ENCODE data around the gene NELFCD. TPM values are rescaled to one million over a fixed set of nuclear protein-coding genes. Genes with fewer than 3 reads are reported as not detected.

NELFCD gene, protein sequence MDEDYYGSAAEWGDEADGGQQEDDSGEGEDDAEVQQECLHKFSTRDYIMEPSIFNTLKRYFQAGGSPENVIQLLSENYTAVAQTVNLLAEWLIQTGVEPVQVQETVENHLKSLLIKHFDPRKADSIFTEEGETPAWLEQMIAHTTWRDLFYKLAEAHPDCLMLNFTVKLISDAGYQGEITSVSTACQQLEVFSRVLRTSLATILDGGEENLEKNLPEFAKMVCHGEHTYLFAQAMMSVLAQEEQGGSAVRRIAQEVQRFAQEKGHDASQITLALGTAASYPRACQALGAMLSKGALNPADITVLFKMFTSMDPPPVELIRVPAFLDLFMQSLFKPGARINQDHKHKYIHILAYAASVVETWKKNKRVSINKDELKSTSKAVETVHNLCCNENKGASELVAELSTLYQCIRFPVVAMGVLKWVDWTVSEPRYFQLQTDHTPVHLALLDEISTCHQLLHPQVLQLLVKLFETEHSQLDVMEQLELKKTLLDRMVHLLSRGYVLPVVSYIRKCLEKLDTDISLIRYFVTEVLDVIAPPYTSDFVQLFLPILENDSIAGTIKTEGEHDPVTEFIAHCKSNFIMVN
- total RNA-seq, result 10 to 100 TPM; 43.7 to 68.1 (median 55.1) TPM

DNA sequence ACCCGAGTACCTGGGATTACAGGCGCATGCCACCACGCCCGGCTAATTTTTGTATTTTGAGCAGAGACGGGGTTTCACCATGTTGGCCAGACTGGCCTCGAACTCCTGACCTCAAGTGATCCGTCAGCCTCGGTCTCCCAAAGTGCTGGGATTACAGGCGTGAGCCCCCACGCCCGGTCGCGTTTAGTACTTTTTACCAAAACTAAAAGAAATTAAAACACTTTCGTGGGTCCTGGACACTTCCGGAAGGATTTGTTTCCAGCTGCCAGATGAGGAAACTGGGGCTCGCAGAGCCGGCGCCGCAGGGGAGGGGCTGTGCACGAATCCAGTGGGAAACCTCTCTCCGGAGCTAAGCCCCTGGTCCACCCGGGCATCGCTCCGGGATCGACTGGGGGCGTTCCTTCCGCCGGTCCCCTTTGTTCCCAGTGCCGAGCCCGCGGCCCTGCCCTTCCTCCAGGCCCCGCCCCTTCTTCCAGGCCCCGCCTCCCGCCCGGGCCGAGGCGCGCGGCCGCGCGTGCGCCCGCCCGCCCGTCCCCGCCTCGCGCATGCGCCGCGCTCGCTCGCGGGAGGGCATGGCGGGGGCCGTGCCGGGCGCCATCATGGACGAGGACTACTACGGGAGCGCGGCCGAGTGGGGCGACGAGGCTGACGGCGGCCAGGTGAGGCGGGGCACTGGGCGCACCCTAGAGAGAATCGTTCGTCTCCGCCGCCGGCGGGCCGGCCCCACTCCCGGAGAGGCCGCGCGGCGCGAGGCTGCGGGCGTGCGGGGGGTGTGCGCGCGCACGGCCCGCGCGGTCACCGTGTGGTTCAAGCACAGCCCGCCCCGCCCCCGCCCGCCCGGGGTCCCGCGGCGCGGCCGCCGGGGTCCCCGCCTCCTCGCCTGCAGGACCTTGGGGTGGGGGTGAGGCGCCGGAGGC lies at the start of gene NELFCD:
Gene NELFCD (plus strand): TSS at position 546 of the 917 bp plus-strand sequence. CDS start 54 bp downstream, at position 600.
- Histone ChIP-seq H3K9me3 (no peaks in the 10 kb centered on the region), H3K27ac (peak within 1 kb of the TSS; percentile 87 to 94 (median 89)), H3K36me3 (peaks cover 0 to under 1% (median 0%) of the 10 kb centered on the region in 4 donors), H3K4me1 (peaks cover 7 to 31% (median 20%) of the 10 kb centered on the region in 4 donors), H3K27me3 (no peaks in the 10 kb centered on the region), H3K4me3 (peak within 1 kb of the TSS; percentile 83 to 96 (median 88))
- intact Hi-C loops (cut with DNase I; ENCODE audit: low total_unique reads) (loop anchor here (10.0 kb wide), 1 partner anchor 86 kb away; no protein-coding TSS in a partner anchor), in situ Hi-C loops (cut with MboI; ENCODE audit: low pct_ligation_motif_present in 1 of 4, low pct_unique_long_range_greater_than_20kb in 1 of 4, low sequenced_read_pairs in 3 of 4) (loop anchor here in 1 of 4 donors (10.0 kb wide), 2 partner anchors 76 to 244 kb away; no protein-coding TSS in a partner anchor)
- DNase-seq, result peak; percentile 93
- WGBS, 2 donors (ENCODE audit: low coverage in 1 of 2), result 0 to 3% methylated on average over 6 to 97 of the region's 109 CpGs
- TF ChIP-seq POLR2A (IDR thresholded peaks at IDR 0.05), result peak; percentile 52
- peak; percentile 48 to 80 (median 61) for TF ChIP-seq POLR2AphosphoS5 (IDR thresholded peaks at IDR 0.05)
- TF ChIP-seq, protein P1, sequence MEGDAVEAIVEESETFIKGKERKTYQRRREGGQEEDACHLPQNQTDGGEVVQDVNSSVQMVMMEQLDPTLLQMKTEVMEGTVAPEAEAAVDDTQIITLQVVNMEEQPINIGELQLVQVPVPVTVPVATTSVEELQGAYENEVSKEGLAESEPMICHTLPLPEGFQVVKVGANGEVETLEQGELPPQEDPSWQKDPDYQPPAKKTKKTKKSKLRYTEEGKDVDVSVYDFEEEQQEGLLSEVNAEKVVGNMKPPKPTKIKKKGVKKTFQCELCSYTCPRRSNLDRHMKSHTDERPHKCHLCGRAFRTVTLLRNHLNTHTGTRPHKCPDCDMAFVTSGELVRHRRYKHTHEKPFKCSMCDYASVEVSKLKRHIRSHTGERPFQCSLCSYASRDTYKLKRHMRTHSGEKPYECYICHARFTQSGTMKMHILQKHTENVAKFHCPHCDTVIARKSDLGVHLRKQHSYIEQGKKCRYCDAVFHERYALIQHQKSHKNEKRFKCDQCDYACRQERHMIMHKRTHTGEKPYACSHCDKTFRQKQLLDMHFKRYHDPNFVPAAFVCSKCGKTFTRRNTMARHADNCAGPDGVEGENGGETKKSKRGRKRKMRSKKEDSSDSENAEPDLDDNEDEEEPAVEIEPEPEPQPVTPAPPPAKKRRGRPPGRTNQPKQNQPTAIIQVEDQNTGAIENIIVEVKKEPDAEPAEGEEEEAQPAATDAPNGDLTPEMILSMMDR (IDR thresholded peaks at IDR 0.05), result no peak
- no peak for TF ChIP-seq EP300 (IDR thresholded peaks at IDR 0.05; ENCODE audit: low read depth)

DNA sequence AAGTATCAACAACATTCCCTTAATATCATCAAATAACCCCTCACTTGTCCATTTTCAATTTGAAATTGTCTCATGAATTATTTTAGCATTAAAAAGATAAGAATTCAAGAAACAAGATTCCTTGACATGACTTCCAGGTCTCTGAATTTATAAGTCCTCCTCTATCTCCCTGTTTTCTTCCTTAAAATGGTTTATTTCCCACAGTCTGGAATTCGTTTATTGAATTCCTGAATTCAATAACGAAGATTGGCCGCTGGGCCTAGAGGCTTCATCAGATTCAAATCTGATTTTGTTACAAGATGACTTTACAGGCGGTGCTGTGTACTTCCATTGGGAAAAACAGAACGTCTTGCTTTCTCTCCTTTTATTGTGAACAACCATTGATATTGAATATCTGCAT lies 48.9 kb upstream of the NELFCD start:
- TF ChIP-seq EP300 (IDR thresholded peaks at IDR 0.05; ENCODE audit: low read depth), result no peak
- in situ Hi-C loops (cut with MboI; ENCODE audit: low pct_ligation_motif_present in 1 of 4, low pct_unique_long_range_greater_than_20kb in 1 of 4, low sequenced_read_pairs in 3 of 4), result loop anchor here in 1 of 4 donors (10.0 kb wide), 1 partner anchor 57 kb away; no protein-coding TSS in a partner anchor

DNA sequence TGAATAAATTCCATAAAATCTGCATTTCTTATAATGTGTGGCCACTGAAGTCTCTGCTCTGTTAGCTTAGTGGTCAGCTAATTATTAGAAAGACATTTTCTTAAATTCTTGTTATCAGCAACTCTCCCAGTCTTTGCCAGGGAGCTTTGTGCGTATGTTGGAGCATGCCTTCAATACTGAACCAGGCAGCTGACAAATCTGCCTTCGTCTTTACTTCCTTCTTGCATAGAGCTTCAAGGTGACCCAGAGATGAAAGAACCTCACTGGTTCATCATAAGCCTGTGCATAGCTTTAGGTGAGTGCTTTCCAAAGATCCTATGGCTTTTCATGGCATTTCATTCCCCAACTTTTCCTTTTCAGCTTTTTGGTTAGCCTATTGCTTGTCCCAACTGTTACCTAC lies 43.0 kb upstream of the NELFCD start:
- H3K4me3 ChIP-seq, result no peak overlapping the region
- in situ Hi-C loops (cut with MboI; ENCODE audit: low pct_ligation_motif_present in 1 of 4, low pct_unique_long_range_greater_than_20kb in 1 of 4, low sequenced_read_pairs in 3 of 4) (loop anchor here in 1 of 4 donors (10.0 kb wide), 1 partner anchor 63 kb away; no protein-coding TSS in a partner anchor), intact Hi-C loops (cut with DNase I; ENCODE audit: low total_unique reads) (no loop called here)
- WGBS, 2 donors (ENCODE audit: low coverage in 1 of 2), result 68% methylated on average over 2 of the region's 2 CpGs; no CpG with 5 or more reads in 1 of the 2 donors
- no peaks in the 10 kb centered on the region for H3K9me3 ChIP-seq
- H3K4me1 ChIP-seq, result no peaks in the 10 kb centered on the region
- H3K27me3 ChIP-seq, result peaks cover 7% of the 10 kb centered on the region
- no peak overlapping the region for H3K27ac ChIP-seq
- no peak for DNase-seq
- TF ChIP-seq POLR2A (IDR thresholded peaks at IDR 0.05) (no peak), POLR2AphosphoS5 (IDR thresholded peaks at IDR 0.05) (no peak), EP300 (IDR thresholded peaks at IDR 0.05; ENCODE audit: low read depth) (no peak)
- TF ChIP-seq, protein P1 (IDR thresholded peaks at IDR 0.05), result no peak
- no peaks in the 10 kb centered on the region for H3K36me3 ChIP-seq

More for the DNA sequence above, 48.9 kb upstream of the NELFCD start:
- Histone ChIP-seq H3K27me3 (no peaks in the 10 kb centered on the region), H3K4me1 (no peaks in the 10 kb centered on the region), H3K4me3 (no peak overlapping the region), H3K36me3 (no peaks in the 10 kb centered on the region), H3K27ac (no peak overlapping the region), H3K9me3 (no peaks in the 10 kb centered on the region)
- intact Hi-C loops (cut with DNase I; ENCODE audit: low total_unique reads), result no loop called here
- 84 to 91% methylated on average over 5 of the region's 5 CpGs for WGBS, 2 donors (ENCODE audit: low coverage in 1 of 2)
- no peak for DNase-seq

DNA sequence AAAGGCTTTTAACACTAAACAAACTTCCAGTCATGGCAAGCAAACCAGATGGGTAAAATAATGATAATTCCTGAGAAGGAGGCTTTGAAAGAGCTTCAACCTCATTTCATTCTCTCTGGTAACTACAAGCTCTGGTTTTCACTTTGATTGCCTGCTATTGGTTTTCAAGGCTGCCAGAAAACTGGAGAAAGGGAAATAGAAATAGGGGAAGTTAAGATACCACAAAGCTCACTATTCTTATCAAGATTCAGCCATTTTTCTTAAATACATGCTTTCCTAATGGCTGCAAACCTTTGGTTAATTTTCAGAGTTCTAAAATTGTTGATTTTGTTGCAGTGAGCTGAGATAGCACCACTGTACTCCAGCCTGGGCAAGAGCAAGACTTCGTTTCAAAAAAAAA lies 42.5 kb upstream of the NELFCD start:
- TF ChIP-seq EP300 (IDR thresholded peaks at IDR 0.05; ENCODE audit: low read depth) (no peak), POLR2A (IDR thresholded peaks at IDR 0.05) (no peak), POLR2AphosphoS5 (IDR thresholded peaks at IDR 0.05) (no peak)
- TF ChIP-seq, protein P1 (IDR thresholded peaks at IDR 0.05), result no peak
- no peak for DNase-seq
- Histone ChIP-seq H3K4me3 (no peak overlapping the region), H3K27me3 (peaks cover 7% of the 10 kb centered on the region), H3K9me3 (no peaks in the 10 kb centered on the region), H3K36me3 (no peaks in the 10 kb centered on the region), H3K4me1 (no peaks in the 10 kb centered on the region), H3K27ac (no peak overlapping the region)
- in situ Hi-C loops (cut with MboI; ENCODE audit: low pct_ligation_motif_present in 1 of 4, low pct_unique_long_range_greater_than_20kb in 1 of 4, low sequenced_read_pairs in 3 of 4), result loop anchor here in 1 of 4 donors (10.0 kb wide), 1 partner anchor 64 kb away; no protein-coding TSS in a partner anchor
- intact Hi-C loops (cut with DNase I; ENCODE audit: low total_unique reads), result no loop called here
- 65 to 89% methylated on average over 1 of the region's 1 CpG for WGBS, 2 donors (ENCODE audit: low coverage in 1 of 2)

Data from transverse colon (tissue), 4 donors.